ENCODE measurements around the gene PDIK1L.
A peak's percentile ranks its signal among the peaks of the same experiment; 100 is the strongest.

PDIK1L gene

GRCh38 chr1:26158271-26158907 lies 46.8 kb downstream of the PDIK1L start:
- no peak for DNase-seq

- no peak for DNase-seq
Measured at GRCh38 chr1:26158908-26159742, 47.5 kb downstream of the PDIK1L start, which contains the start of gene FAM110D. FAM110D (plus strand) TSS chr1:26159079; CDS start chr1:26161292, 2,213 bp downstream.

- no peak for DNase-seq
Measured at GRCh38 chr1:26159743-26160039, 48.1 kb downstream of the PDIK1L start.

- no peak for DNase-seq
Measured at GRCh38 chr1:26160527-26161414, 49.1 kb downstream of the PDIK1L start.

- DNase-seq = peak; percentile 55
Measured at GRCh38 chr1:26161415-26162219, 50.0 kb downstream of the PDIK1L start.

- DNase-seq = no peak
Measured at GRCh38 chr1:26162220-26162709, 50.6 kb downstream of the PDIK1L start.

- DNase-seq = no peak
Measured at GRCh38 chr1:26163684-26164035, 52.0 kb downstream of the PDIK1L start.

- DNase-seq = peak; percentile 65
Measured at GRCh38 chr1:26164036-26164860, 52.6 kb downstream of the PDIK1L start.

GRCh38 chr1:26164861-26165842 lies 53.5 kb downstream of the PDIK1L start:
- DNase-seq = no peak

GRCh38 chr1:26166719-26167281 lies 55.2 kb downstream of the PDIK1L start:
- DNase-seq = no peak

GRCh38 chr1:26168410-26169197 lies 57.0 kb downstream of the PDIK1L start, which contains the start of gene C1orf232:
C1orf232 (minus strand) TSS chr1:26168963; CDS start chr1:26168499, 464 bp downstream.
- DNase-seq = no peak

GRCh38 chr1:26169198-26169554 lies 57.6 kb downstream of the PDIK1L start:
- no peak for DNase-seq

GRCh38 chr1:26169669-26170471 lies 58.2 kb downstream of the PDIK1L start, which contains the start of gene ZNF593:
ZNF593 (plus strand) TSS chr1:26169908; CDS start chr1:26169984, 76 bp downstream.
- DNase-seq = peak; percentile 86

- DNase-seq = no peak
Measured at GRCh38 chr1:26170472-26170821, 58.8 kb downstream of the PDIK1L start.

- no peak for DNase-seq
Measured at GRCh38 chr1:26171084-26172072, 59.8 kb downstream of the PDIK1L start, which contains the start of gene ZNF593OS. ZNF593OS (minus strand) TSS chr1:26171832; CDS start chr1:26171661, 171 bp downstream.

All from activated naive CD4-positive, alpha-beta T cell treated with anti-CD3 and anti-CD28 coated beads, Interleukin-2, amount 50 U/mL, for 16 hours (primary cell).